Brain microvascular endothelial cell (primary cell): Measurements from ENCODE around the gene ADAMTS2.

ENCODE experiments used
- DNase-seq: peaks from one replicate; pipeline ENCODE4 v3.0.0-alpha.2; 2020
- H3K27ac ChIP-seq: fragments of 250-450 bp; sonication (Bioruptor Pico); 2 replicates; pipeline ENCODE4 v1.5.1; 2020; ENCODE audit warnings: mild to moderate bottlenecking, moderate library complexity
- H3K27me3 ChIP-seq: fragments of 250-450 bp; sonication (Bioruptor Pico); replicated peaks from 2 replicates; pipeline ENCODE4 v1.5.1; 2020; ENCODE audit warnings: mild to moderate bottlenecking
- H3K36me3 ChIP-seq: fragments of 250-450 bp; sonication (Bioruptor Pico); replicated peaks from 2 replicates; pipeline ENCODE4 v1.5.1; 2020; ENCODE audit warnings: mild to moderate bottlenecking
- H3K4me3 ChIP-seq: 2 replicates; pipeline ENCODE4 v1.5.1; 2011; ENCODE audit warnings: low read depth, mild to moderate bottlenecking, control low read depth, low read length, moderate library complexity
- CTCF ChIP-seq: IDR thresholded peaks from 2 replicates; pipeline ENCODE4 v1.5.1; 2011; ENCODE audit warnings: low read depth, mild to moderate bottlenecking, moderate library complexity, low read length, control low read depth, inconsistent platforms; ENCODE audit errors: missing control alignments
- in situ Hi-C: cut with HindIII; loops from 2 replicates; pipeline ENCODE4 v1.10.0; 2017; ENCODE audit warnings: low sequenced_read_pairs, low pct_ligation_motif_present

ADAMTS2 gene

GRCh38 chr5:179373961-179374505, 28.8 kb upstream of the ADAMTS2 start:
- Histone ChIP-seq H3K4me3 (no peak overlapping the region), H3K36me3 (no peaks in the 10 kb centered on the region), H3K27ac (no peak overlapping the region), H3K27me3 (no peaks in the 10 kb centered on the region)
- no peak for DNase-seq
- no peak for TF ChIP-seq CTCF
- in situ Hi-C loops, result no loop called here

GRCh38 chr5:179373101-179373934, 28.1 kb upstream of the ADAMTS2 start:
- no peak for DNase-seq
- in situ Hi-C loops, result no loop called here
- no peaks in the 10 kb centered on the region for H3K36me3 ChIP-seq
- H3K4me3 ChIP-seq, result no peak overlapping the region
- H3K27ac ChIP-seq, result no peak overlapping the region
- H3K27me3 ChIP-seq, result no peaks in the 10 kb centered on the region
- no peak for TF ChIP-seq CTCF

GRCh38 chr5:179371681-179372680, 26.7 kb upstream of the ADAMTS2 start:
- Histone ChIP-seq H3K36me3 (no peaks in the 10 kb centered on the region), H3K4me3 (no peak overlapping the region), H3K27me3 (no peaks in the 10 kb centered on the region), H3K27ac (no peak overlapping the region)
- no peak for TF ChIP-seq CTCF
- DNase-seq, result no peak
- in situ Hi-C loops, result no loop called here

- in situ Hi-C loops, result no loop called here
- Histone ChIP-seq H3K27me3 (no peaks in the 10 kb centered on the region), H3K36me3 (no peaks in the 10 kb centered on the region), H3K27ac (no peak overlapping the region), H3K4me3 (no peak overlapping the region)
- DNase-seq, result no peak
- no peak for TF ChIP-seq CTCF
These were observed 25.9 kb upstream of the ADAMTS2 start for GRCh38 chr5:179371121-179371510.

- Histone ChIP-seq H3K4me3 (no peak overlapping the region), H3K36me3 (no peaks in the 10 kb centered on the region), H3K27ac (no peak overlapping the region), H3K27me3 (no peaks in the 10 kb centered on the region)
- DNase-seq, result no peak
- in situ Hi-C loops, result no loop called here
- TF ChIP-seq CTCF, result no peak
These were observed 25.3 kb upstream of the ADAMTS2 start for GRCh38 chr5:179370490-179371120.
